HT1080 (cell line): Measurements from ENCODE around the gene MROH7. TPM values are rescaled to one million over a fixed set of nuclear protein-coding genes. Genes with fewer than 3 reads are reported as not detected.

Source experiments
- DNase-seq: peaks from one replicate; pipeline ENCODE4 v3.0.0-alpha.2; 2015; ENCODE audit warnings: low read depth
- polyA plus RNA-seq, 2 experiments: library from polyadenylated mRNA; depleted of rRNA; stranded (reverse); fragments of >200 nt; gene quantifications; 2 replicates each; pipeline ENCODE4 v1.2.3, GENCODE V29; 2015
- total RNA-seq: library from RNA; depleted of rRNA; stranded (reverse); fragments of >200 nt; shearing (Covaris generic); gene quantifications from 2 replicates; pipeline ENCODE4 v1.2.3, GENCODE V29; 2014; rRNA removed

The MROH7 gene
- not detected in 2 replicates for total RNA-seq
- not detected in 2 replicates for polyA plus RNA-seq (2015; cell fraction: cytosol; rRNA removed)
- not detected in 2 replicates for polyA plus RNA-seq (2015; cell fraction: nucleus; rRNA removed)

DNA sequence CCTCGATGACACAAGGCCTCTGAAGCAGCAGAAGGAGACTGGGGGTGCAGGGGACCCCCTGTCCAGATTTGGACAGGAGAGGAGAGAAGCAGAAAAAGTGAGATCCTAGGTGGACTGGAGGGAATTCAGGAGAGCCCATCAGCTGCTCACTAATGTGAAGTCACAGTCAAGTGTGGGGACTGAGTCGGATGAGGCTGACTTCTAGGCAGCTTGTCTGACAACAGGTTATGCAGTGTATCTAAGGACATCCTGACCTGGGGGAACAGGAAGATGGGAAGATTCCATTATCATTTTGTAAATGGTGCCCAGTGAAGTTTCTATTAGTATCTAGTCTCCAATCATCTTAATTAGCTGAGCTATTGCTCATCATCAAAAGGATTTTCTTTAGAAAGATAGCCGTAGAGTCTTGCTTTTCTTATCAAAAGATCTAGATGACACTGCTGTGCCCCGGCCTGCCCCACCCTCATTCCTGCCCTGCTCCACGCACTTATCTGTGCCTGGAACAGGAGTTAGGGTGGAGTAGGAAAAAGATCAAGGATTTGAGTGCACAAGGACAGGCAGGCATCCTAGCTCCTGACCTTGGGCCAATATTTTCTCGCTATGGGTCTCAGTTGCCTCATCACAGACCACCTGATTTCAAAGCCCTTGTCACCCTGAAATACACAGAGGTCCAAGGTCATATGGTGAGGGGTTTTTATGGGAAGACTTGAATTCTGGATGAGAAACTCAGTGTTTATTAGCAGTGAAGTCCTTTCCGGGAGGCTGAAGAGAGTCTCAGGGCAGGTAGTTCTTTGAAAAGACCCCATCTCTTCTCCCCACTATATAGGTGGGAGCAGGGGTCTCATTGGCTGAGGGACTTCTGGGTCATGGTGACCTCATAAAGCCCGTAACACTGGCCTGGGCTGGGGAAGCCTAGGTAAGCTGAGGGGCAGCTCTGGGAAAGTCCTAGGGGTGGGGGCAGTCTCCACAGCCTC, at the start of gene MROH7:
MROH7 (plus strand) TSS at position 924 of the 974 bp plus-strand sequence. CDS start 11,141 bp downstream, outside the sequence.
- no peak for DNase-seq

DNA sequence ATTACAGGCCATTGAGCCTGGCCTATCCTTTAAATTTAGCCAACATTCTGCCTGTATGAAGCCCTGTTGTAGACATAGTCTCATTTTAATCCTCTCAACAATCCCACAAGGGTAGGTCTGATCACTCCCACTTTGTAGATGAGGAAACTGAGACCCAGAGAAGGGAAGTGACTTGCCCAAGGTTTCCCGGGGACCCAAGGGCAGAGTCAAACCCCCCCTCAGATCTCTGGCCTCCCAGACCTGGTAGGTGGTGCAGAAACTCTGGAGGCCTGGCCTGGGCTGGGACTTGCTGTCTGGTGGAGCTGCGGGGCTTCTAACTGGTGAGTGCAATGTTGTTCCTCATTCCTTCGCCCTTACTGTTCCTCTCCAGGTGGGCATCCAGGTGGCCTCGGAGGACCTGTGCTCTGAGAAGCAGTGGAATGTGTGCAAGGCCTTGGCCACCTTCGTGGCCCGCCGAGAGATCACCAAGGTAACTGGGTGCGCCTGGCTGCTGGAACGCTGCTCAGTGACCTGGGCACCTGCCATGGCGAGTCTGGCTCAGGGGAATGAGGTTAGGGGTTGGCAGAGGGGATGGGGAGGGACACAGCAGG, 47.9 kb upstream of the MROH7 start:
- DNase-seq = no peak

DNA sequence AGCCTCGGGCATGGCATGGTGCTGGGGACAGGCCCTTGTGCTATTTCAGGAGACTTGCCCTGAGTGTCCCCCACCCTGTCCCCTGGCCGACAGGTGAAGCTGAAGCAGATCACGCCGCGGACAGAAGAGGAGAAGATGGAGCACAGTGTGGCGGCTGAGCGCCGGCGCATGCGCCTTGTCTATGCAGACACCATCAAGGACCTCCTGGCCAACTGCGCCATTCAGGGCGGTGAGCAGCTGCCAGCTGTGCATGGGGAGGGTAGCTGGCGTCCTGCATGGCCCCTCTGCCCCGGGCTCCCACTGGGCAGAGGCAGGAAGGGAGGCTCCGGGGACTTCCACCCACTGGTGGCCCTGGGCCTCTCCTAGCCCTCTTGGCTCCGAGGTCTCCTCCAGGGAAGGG, 47.1 kb upstream of the MROH7 start:
- DNase-seq = no peak

DNA sequence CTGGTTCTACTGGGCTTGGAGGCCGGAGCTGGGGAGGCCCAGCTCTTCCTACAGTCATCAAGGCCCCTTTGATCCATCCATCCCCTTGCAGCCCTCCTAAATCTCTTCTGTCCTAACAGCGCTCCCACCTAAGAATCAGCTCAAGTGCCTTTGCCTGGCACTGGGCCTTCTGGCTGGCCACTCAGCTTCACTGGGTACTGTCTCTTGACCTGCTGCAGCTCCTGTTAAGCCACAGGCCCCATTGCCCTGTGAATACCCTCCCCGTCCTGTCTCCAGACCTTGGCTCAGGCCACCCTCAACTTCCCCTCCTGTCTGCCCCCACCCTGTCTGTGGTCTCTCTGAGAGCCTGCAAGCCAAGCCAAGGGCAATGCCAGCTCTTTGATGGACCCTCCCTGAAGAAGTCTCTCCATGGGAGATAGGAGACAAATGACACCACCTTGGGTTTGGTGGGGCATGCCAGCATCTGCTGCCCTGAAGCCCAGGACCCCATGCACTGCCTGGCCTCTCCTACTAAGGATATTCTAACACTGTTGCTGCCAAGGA, 45.6 kb upstream of the MROH7 start:
- DNase-seq = no peak

DNA sequence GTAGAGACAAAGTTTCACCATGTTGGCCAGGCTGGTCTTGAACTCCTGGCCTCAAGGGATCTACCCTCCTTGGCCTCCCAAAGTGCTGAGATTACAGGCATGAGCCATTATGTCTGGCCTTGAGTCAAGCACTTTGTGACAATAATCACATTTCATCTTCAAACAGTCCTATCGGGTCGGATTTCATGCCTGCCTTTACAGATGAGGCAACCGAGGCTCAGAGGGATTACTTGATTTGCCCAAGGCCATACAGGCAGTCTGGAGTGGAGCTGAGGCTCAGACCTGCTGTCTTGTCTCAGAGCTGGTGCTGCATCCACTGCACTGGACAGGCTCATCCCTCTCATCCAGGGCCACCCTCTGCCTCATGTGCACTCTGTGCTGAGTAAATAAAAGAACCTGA, 44.8 kb upstream of the MROH7 start:
- DNase-seq = no peak

DNA sequence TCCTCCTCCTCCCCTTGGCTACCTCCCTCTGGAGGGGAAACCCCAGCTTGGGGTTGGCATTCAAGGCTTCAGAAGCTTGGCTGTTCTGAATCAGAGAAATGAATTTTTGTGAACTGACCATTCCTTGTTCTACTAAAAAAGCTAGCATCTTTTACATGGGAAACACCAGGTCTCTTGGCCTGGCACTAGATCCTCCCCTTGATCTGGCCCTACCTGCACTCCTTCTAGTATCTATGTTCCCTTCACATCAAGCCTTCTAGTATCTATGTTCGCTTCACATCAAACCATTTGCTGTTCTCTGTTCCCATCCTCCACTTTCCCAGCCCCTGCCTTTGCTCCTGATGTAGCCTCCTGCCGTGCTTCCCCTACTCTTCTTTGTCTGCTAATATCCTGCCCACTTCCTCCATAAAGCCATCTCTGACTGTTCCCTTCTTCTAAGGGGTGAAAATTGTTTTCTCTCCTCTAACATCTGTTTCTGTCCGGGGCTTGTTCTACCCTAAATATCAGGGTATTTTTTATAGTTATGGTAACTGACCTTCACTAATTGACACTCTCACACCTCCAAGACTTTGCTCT, 44.0 kb upstream of the MROH7 start:
- DNase-seq = no peak

DNA sequence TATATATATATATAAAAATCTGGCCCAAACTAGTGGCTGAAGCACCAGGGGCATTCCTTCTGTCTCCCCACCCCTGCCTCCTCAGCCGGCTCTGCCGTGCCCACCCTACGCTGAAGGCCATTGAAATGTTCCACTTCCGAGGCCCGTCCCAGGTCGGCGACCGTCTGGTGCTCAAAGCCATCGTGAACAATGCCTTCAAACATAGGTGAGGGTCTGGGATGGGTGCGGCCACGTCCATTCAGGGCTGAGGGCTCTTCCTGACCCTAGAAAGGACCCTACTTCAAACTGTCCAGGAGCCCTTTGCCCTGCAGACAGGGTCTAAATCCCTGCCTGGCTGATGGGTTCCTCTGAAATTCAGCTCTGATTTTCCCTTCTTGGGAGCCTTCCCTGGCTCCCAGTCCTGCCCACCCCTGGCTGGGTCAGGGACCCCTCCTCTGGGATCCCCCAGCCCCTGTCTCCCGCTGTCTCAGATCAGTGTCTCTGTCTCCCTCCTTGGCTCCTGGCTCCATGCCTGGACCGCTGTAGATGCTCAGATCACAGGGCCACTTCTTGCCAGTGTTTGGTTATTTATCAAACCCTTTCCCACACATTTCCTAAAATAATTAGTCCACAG, 42.3 kb upstream of the MROH7 start:
- no peak for DNase-seq

DNA sequence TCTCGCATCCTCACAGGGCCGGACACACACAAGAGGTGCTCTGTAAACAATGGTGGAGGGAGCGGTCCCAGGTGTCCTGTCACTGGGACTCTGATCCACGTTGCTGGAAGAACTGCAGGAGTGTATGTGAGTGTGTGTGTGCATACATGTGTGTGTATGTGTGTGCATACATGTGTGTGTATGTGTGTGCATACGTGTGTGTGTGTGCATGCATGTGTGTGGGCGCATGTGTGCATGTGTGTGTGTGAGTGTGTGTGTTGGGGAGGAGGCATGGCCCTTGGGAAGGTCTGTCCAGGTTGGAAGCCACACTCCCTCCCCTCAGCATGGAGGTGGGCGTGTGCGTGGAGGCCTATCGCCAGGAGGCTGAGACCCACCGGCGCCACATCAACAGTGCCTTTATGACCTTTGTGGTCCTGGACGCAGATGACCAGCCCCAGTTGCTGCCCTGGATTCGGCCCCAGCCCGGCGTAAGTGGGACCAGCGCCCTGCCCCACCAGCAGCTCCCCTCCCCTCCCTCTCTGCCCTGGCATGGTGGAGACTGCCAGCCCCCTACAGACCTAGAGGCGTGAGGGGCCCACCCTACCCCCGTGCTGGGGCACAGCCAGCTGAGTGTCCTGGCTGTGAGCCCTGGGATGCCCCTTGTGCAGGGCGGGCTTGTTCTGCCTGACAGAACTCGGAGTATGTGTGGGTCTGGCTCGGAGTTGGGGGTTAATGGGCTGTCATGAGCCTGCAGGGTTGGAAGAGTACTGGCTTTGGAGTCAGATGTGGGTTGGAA, 40.5 kb upstream of the MROH7 start:
- no peak for DNase-seq

DNA sequence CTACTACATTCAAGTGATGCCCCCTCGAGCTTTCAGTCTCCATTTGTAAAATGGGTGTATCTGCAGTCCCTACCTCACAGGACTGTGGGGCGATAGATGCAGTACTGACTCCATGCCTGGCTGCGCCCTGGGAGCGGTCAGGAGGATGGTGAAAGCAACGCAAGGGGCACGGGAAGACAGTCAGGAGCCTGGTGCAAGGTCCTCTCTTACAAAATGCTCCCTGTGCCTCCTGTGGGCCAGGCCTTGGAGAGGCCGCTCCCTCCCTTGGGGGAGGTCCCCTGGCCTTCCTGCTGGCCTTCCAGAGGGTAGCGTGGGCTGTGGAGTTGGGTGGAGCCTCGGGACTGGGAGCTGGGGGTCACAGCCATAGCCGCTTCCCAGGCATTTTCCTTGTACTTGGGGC, 39.9 kb upstream of the MROH7 start:
- no peak for DNase-seq

DNA sequence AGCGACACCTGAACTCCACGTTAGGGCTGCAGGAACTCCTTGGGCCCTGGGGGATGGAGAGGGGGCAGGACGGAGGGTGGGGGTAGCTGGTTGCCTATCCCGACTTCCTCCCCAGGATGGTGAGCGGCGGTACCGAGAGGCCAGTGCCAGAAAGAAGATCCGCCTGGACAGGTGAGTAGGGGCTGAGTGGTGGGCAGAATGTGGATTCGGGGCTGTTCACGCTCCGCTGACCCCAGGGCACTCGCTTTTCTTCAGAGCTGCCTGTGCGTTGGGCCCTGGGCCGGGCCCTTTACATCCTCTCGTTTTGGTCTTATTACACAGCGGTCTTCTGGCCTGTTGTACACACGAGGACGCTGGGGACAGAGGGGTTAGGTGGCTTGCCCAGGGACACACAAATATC, 39.0 kb upstream of the MROH7 start:
- DNase-seq = no peak

DNA sequence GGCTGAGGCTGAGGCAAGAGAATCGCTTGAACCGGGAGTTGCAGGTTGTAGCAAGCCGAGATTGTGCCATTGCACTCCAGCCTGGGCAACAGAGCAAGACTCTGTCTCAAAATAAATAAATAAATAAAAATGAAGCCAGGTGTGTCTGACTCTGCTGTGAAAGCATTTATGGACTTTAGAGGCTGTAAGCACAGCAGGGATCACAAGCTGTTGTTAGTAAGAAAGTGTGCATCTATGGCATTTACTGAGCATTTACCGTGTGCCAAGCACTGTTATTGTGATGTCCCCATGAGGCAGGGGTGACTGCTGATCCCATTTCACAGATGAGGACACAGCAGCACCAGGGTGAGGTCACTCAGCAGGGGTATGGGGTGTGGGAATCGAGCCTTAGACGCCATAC, 38.3 kb upstream of the MROH7 start:
- DNase-seq = no peak

DNA sequence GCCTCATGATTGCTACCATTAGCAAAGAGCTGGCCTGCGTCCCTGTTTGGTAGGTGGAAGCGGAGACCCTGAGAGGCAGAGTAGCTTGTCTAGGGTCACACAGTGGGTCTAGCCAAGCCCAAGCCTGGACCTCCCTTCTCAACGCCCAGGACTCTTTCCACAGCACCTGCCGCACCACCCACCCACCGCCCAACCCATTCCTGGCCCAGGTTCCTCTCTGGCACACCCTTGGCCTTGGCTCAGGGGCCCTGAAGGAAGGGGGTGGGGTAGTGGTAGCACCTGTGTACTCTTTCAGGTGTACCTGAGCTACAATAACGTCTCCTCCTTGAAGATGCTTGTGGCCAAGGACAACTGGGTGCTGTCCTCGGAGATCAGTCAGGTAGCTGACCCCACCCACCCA, 37.5 kb upstream of the MROH7 start:
- no peak for DNase-seq

DNA sequence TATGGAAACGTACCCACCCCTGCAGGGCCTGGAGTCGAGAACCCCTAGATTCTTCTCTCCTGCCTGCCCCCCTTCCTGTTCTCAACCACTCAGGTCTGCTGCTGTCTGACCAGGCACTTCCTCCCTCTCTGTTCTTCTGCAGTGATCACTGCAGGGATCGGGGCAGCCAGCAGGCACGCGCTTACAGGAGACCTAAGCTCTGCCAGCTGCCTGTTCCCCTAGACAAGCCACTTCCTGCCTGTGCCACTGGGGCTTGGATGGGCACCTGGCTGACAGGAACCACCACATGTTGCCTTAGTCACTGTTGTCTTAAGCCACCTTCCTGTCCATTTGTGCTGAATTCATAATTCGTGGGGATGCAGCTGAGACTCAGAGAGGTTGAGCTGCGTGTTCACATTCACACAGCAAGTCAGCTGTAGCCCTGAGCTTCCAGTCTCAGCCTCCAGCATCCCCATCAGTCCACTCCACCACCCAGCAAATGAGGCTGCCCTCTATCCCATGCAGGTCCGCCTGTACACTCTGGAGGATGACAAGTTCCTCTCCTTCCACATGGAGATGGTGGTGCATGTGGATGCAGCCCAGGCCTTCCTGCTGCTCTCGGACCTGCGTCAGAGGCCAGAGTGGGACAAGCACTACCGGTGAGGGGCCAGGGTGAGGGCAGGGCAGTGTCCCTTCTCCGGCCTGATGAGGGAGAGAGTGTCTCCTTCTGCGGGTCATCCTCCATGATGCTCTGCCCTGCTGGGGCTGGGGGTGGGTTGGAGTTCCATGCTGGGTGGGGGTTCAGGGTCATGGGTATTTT, 36.8 kb upstream of the MROH7 start:
- DNase-seq = peak; percentile 75

DNA sequence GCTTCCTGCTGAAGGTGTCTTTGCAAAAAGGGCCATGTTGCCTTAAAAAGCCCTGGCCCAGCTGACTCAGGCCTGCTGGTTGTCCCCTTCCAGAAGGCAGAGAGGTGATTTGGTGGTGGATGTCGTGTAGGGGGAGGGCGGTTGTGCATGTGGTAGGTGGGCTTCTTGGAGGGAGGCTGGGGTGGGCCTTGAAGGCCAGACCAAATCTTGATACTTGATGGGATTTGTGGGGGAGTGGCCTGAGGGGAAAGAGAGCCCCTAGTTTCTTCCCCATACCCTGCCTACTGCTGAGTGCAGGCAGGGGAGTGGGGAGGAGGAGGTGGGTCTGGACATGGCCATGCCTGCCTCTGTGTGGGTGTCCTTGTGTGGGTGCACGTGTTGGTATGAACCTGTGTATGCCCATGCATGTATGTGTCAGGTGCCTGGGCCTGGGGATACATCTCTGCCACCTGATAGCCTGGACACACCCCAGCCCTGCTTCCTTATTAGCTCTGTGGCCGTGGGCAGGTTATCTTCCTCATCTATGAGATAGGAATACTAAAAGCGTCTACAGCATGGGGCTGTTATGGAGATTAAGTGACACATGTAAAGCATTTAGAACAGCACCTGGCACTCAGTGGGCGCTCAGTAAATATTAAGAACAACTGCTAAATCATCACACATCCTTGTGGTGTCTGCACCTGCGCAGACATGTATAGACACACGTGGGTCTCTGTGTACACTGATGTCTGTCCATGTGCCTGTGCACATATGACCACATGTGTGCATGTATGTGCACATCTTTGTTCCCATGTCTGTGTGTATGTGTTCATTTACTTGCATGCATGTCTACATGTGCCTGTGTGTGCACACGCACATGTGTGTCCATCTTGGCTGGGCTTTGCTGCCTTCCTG, 35.2 kb upstream of the MROH7 start:
- no peak for DNase-seq

DNA sequence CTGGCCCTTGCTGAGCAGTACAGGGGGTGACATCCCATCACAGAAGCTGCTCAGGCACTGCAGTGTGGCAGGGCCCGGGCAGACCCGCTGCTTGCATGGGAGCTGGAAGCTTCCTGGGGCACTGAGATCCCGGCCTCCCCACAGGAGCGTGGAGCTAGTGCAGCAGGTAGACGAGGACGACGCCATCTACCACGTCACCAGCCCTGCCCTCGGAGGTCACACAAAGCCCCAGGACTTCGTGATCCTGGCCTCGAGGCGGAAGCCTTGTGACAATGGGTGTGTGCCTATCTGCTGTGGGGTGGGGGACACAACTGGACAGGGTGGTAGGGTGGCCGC, 34.6 kb upstream of the MROH7 start:
- no peak for DNase-seq

DNA sequence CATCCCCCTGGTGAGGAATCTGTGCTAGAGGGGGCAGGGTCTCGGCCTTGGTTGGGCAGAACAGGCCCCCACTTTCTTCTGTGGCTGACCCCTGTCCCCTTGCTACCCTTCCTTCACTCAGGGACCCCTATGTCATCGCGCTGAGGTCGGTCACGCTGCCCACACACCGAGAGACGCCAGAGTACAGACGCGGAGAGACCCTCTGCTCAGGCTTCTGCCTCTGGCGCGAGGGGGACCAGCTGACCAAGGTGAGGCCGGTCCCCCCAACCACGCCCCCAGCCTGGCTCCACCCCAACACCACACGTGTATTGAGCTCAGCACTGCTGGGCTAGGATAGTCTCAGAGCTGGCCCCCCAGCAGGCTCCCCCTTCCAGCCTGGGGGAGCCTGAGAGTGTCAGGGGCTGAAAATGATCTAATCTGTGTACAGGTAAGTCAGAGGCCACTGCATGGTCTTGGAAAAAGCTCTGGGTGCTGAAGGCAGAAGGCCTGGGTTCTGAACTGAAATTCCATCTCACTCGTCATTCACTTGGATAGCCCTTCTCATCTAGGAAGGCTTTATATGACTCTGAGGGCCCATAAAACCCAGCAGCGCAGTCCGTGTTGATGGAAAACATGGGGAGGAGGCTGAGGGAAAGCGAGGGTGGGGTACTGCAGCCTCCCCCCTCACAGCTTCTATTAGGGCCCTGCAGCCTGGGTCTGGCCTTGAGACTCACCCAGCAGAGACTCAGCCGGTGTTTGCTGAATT, 33.6 kb upstream of the MROH7 start:
- no peak for DNase-seq

DNA sequence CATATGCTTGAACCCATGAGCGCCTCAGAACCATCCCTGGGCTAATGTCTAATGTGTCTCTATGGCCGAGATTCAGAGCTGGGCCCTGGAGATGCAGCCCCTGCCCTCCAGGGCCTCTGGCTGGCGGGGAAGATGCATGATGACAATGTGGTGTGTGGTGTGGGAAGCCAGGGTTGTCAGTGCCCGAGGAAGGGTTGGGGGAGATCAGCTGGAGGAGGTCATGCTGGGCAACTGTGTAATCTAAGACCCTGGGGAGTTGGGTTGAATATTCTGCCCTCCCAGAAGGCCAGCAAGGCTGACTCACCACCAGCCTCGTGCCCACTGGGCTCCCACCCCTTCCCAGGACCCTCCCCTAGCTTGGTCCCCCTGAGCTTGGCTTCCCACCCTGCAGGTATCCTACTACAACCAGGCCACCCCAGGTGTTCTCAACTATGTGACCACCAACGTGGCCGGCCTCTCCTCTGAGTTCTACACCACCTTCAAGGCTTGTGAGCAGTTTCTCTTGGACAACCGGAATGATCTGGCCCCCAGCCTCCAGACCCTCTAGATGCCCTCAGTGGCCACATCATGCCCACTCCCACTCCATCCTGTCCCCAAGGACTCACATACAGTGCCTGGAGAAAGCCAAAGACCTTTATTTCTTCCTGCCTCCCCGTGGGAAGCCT, 32.9 kb upstream of the MROH7 start:
- no peak for DNase-seq
